ENCODE results near the gene MTURN.

DNA sequence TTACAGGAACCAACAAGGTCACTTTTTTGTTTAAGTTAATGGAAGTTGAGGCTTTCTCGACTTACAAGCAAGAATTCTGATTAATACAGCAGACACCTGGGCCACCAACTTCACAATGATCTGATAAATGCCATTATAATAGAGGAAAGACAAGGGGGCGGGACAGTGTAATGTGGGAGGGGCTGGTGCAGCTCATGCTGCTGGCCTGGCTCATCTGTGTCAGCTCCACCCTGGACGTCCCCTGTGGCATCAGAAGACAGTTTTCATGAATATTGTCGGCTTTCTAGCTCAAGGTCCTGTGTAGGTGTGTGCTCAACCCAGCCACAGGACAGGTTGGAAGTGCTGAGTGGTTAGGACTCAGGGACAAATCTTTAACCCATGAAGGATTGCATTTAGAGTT, 57.0 kb downstream of the MTURN start:
- TF ChIP-seq, protein P1, sequence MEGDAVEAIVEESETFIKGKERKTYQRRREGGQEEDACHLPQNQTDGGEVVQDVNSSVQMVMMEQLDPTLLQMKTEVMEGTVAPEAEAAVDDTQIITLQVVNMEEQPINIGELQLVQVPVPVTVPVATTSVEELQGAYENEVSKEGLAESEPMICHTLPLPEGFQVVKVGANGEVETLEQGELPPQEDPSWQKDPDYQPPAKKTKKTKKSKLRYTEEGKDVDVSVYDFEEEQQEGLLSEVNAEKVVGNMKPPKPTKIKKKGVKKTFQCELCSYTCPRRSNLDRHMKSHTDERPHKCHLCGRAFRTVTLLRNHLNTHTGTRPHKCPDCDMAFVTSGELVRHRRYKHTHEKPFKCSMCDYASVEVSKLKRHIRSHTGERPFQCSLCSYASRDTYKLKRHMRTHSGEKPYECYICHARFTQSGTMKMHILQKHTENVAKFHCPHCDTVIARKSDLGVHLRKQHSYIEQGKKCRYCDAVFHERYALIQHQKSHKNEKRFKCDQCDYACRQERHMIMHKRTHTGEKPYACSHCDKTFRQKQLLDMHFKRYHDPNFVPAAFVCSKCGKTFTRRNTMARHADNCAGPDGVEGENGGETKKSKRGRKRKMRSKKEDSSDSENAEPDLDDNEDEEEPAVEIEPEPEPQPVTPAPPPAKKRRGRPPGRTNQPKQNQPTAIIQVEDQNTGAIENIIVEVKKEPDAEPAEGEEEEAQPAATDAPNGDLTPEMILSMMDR (IDR thresholded peaks at IDR 0.05 in 2 of 3, conservative IDR thresholded peaks at IDR 0.05 in 1 of 3; ENCODE audit: control insufficient read depth in 2 of 3, extremely low read depth in 1 of 3, insufficient read depth in 1 of 3, low read depth in 3 of 3, low read length in 3 of 3), result no peak
- no peak for TF ChIP-seq ZNF274 (IDR thresholded peaks at IDR 0.05; ENCODE audit: insufficient read depth, insufficient read length)

All from GM12878 (cell line).